Tibial nerve (tissue), 3 donors: ENCODE results near the gene AURKAIP1.

ENCODE experiments used
- POLR2A ChIP-seq, 2 donors: fragments of 450-650 bp; IDR thresholded peaks; one replicate each; pipeline ENCODE4 v1.6.1; 2017; ENCODE audit warnings: antibody characterized with exemption in 2 of 2, mild to moderate bottlenecking in 2 of 2, moderate library complexity in 2 of 2
- TF ChIP-seq, protein P1 (sequence below), 5 experiments: fragments of 200-600 bp in 3 of 5; fragments of 450-650 bp in 2 of 5; sonication (generic) in 3 of 5; IDR thresholded peaks; one replicate each; pipeline ENCODE4 v1.5.1; 2016 to 2019; ENCODE audit warnings: antibody characterized with exemption in 5 of 5, mild to moderate bottlenecking in 3 of 5, moderate library complexity in 2 of 5

DNA sequence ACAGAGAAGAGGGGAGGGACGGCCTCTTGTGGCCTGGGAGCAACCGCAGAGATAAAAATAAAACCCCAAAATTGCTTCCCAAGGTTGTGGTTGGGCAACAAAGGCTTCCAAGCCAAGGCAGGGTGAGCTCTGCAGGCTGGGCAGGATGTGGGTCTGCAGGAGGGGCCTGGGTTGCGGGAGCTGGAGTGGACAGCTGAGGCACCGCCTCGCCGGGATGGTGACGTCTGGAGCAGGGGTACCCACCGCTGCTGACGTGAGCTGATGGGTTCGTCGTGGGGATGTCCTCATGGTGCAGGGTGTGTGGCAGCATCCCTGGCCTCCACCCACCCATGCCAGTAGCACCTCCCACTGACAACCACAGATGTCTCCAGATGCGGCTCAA lies 3.7 kb downstream of the AURKAIP1 start:
- no peak for TF ChIP-seq POLR2A (IDR thresholded peaks at IDR 0.05)
- TF ChIP-seq, protein P1, sequence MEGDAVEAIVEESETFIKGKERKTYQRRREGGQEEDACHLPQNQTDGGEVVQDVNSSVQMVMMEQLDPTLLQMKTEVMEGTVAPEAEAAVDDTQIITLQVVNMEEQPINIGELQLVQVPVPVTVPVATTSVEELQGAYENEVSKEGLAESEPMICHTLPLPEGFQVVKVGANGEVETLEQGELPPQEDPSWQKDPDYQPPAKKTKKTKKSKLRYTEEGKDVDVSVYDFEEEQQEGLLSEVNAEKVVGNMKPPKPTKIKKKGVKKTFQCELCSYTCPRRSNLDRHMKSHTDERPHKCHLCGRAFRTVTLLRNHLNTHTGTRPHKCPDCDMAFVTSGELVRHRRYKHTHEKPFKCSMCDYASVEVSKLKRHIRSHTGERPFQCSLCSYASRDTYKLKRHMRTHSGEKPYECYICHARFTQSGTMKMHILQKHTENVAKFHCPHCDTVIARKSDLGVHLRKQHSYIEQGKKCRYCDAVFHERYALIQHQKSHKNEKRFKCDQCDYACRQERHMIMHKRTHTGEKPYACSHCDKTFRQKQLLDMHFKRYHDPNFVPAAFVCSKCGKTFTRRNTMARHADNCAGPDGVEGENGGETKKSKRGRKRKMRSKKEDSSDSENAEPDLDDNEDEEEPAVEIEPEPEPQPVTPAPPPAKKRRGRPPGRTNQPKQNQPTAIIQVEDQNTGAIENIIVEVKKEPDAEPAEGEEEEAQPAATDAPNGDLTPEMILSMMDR (IDR thresholded peaks at IDR 0.05) = no peak
